Naive B cell (primary cell): ENCODE measurements around the gene BDNF. TPM values are rescaled to one million over a fixed set of nuclear protein-coding genes. Genes with fewer than 3 reads are reported as not detected.
A peak's percentile ranks its signal among the peaks of the same experiment; 100 is the strongest.
"Not testable (repeated sequence)": the region's sequence is repeated elsewhere in the genome, so short reads cannot be mapped to it uniquely, and the experiment has no call there.

ENCODE experiments used
- ATAC-seq, 2 donors: fragments of 150-1000 bp; cut with Tn5 transposase; 2 replicates each; pipeline ENCODE4 v1.10.0; 2021; ENCODE audit warnings: low read depth in 2 of 2, mild to moderate bottlenecking in 2 of 2, moderate library complexity in 2 of 2
- DNase-seq: peaks from one replicate; pipeline ENCODE4 v3.0.0; 2022
- H3K27ac Mint-ChIP-seq, 6 donors: one replicate each; pipeline ENCODE4 v1.8.0; 2020 to 2022; ENCODE audit warnings: mild to moderate bottlenecking in 6 of 6, mixed read lengths in 6 of 6, moderate library complexity in 5 of 6, inconsistent platforms in 2 of 6
- H3K27me3 Mint-ChIP-seq, 3 donors: one replicate each; pipeline ENCODE4 v1.8.0; 2021 to 2022; ENCODE audit warnings: mixed read lengths in 3 of 3, mild to moderate bottlenecking in 1 of 3
- H3K36me3 Mint-ChIP-seq, 2 donors: one replicate each; pipeline ENCODE4 v1.8.0; 2020 to 2022; ENCODE audit warnings: mixed read lengths in 2 of 2, inconsistent platforms in 1 of 2, mild to moderate bottlenecking in 1 of 2
- H3K4me1 Mint-ChIP-seq, 3 donors: one replicate each; pipeline ENCODE4 v1.8.0; 2020 to 2022; ENCODE audit warnings: mixed read lengths in 3 of 3, inconsistent platforms in 1 of 3, mild to moderate bottlenecking in 1 of 3, moderate library complexity in 1 of 3
- H3K4me3 Mint-ChIP-seq, 8 donors: one replicate each; pipeline ENCODE4 v1.8.0; 2020 to 2022; ENCODE audit warnings: mild to moderate bottlenecking in 8 of 8, mixed read lengths in 8 of 8, moderate library complexity in 8 of 8, inconsistent platforms in 2 of 8
- H3K9me3 Mint-ChIP-seq, 7 donors: one replicate each; pipeline ENCODE4 v1.8.0; 2020 to 2022; ENCODE audit warnings: mixed read lengths in 7 of 7, mild to moderate bottlenecking in 5 of 7, inconsistent platforms in 2 of 7, moderate library complexity in 1 of 7
- polyA plus RNA-seq, 6 donors: library from polyadenylated mRNA; unstranded; fragments of 300-500 nt; fragmentation: Illumina TruSeq; gene quantifications; one replicate each; pipeline ENCODE4 v1.2.3, GENCODE V29; 2021; ENCODE audit warnings: low read depth in 6 of 6

Gene BDNF
- polyA plus RNA-seq, 6 donors from 2014 or later: 0.06 TPM; not detected in 5

GRCh38 chr11:27651711-27652110 is 48.5 kb downstream of the BDNF start:
- DNase-seq (no peak), ATAC-seq (no peak)
- H3K4me3 Mint-ChIP-seq: no peak overlapping the region
- no peaks in the 10 kb centered on the region for H3K36me3 Mint-ChIP-seq
- H3K27ac Mint-ChIP-seq: no peak overlapping the region
- H3K9me3 Mint-ChIP-seq: no peaks in the 10 kb centered on the region
- no peaks in the 10 kb centered on the region for H3K4me1 Mint-ChIP-seq
- H3K27me3 Mint-ChIP-seq: no peaks in the 10 kb centered on the region

DNA sequence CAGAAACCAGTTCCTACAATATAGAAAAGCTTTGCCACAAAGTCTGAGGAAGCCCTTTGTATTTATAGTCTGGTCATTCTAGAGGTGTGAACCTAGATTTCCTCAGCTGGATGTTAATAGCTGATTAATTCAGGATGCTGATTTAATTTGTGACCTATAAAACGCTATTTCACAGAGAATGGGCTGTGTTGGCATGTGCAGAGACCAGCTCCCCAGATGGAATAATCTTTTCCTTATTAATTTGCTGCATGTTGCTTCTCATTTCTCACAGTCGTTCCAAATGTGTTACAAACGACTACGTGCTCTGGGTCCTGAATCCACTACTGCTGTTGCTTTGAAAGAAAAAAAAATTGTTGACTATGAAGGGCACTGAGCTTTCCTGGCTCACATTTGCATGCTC is 49.3 kb downstream of the BDNF start:
- H3K36me3 Mint-ChIP-seq: no peaks in the 10 kb centered on the region
- H3K9me3 Mint-ChIP-seq: no peaks in the 10 kb centered on the region
- no peak overlapping the region for H3K4me3 Mint-ChIP-seq
- no peak for DNase-seq
- no peak overlapping the region for H3K27ac Mint-ChIP-seq
- H3K4me1 Mint-ChIP-seq: no peaks in the 10 kb centered on the region
- ATAC-seq: no peak
- no peaks in the 10 kb centered on the region for H3K27me3 Mint-ChIP-seq

- Mint-ChIP-seq H3K4me3 (no peak overlapping the region), H3K27me3 (no peaks in the 10 kb centered on the region), H3K27ac (no peak overlapping the region), H3K9me3 (peaks cover 0 to 4% (median 0%) of the 10 kb centered on the region in 7 donors), H3K36me3 (no peaks in the 10 kb centered on the region), H3K4me1 (no peaks in the 10 kb centered on the region)
- DNase-seq: no peak
- no peak for ATAC-seq
These were observed 50.5 kb downstream of the BDNF start for GRCh38 chr11:27649800-27650199.

DNA sequence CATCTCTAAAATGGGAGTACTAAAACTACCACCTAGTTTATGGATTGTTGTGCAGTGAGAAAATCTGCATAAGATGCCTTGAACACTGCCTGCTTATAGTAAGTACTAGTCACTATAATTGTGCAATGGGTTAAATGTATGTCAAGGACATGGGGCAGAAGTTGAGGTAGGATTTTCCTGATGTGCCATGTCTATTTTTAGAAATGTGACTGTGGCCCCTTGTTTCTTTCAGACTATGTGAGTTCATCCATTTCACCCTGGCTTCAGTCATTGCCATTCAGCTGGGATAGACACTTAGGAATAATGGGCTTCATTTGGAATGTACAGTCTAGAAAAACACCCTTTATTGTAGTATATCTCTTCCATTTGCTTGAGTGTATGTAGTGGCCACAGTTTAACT is 51.4 kb downstream of the BDNF start:
- no peak overlapping the region for H3K4me3 Mint-ChIP-seq

DNA sequence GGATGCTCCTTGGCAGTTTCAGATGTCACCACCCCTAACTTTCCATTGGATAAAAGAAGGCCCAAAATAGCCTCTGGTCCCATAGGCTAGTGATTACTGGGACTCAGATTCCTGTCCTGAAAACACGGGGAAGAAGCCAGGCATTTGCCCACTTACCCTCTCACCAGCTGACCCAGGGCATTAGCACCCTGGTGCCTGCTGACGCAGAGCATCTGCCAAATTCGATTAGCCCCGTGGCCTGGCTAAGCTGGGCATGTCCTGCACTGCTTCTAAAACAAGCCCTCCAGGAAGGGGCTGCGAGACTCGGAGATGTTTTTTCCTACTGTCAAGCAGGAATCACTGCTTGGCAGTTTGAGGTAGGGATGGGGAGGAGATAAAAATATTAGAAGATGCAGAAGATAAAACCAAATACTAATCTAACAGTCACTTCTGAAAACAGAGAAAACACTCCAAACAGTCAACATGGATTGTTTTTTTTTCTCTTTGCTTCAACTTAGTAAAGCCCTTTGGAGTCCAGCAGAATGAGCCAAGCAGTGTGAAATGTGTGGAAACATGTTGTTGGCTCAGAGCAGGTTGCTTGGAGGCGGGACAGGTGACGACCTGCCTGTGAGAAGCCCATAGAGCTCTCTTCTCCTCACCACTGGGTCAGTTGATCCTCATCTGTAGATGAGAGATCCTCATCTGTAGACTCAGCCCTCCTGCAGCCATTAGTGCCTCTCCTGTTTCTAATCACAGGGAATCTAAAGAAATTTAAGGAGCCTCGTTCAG is 54.0 kb downstream of the BDNF start:
- no peaks in the 10 kb centered on the region for H3K27me3 Mint-ChIP-seq
- peaks cover 0 to 3% of the 10 kb centered on the region in 2 donors for H3K36me3 Mint-ChIP-seq
- H3K27ac Mint-ChIP-seq: no peak overlapping the region
- DNase-seq (no peak), ATAC-seq (no peak)
- peaks cover 0 to 4% (median 0%) of the 10 kb centered on the region in 7 donors for H3K9me3 Mint-ChIP-seq
- H3K4me1 Mint-ChIP-seq: no peaks in the 10 kb centered on the region
- H3K4me3 Mint-ChIP-seq: no peak overlapping the region

More for the DNA sequence above, 51.4 kb downstream of the BDNF start:
- no peaks in the 10 kb centered on the region for H3K27me3 Mint-ChIP-seq
- DNase-seq (no peak), ATAC-seq (no peak)
- H3K9me3 Mint-ChIP-seq: peaks cover 0 to 4% (median 0%) of the 10 kb centered on the region in 7 donors
- H3K27ac Mint-ChIP-seq: no peak overlapping the region
- no peaks in the 10 kb centered on the region for H3K36me3 Mint-ChIP-seq
- H3K4me1 Mint-ChIP-seq: no peaks in the 10 kb centered on the region

GRCh38 chr11:27642954-27643353 is 57.3 kb downstream of the BDNF start:
- no peaks in the 10 kb centered on the region for H3K4me1 Mint-ChIP-seq
- no peak overlapping the region for H3K27ac Mint-ChIP-seq
- ATAC-seq (no peak), DNase-seq (no peak)
- no peak overlapping the region for H3K4me3 Mint-ChIP-seq
- H3K36me3 Mint-ChIP-seq: peaks cover 0 to 3% of the 10 kb centered on the region in 2 donors
- peaks cover 0 to 4% (median 0%) of the 10 kb centered on the region in 7 donors for H3K9me3 Mint-ChIP-seq
- no peaks in the 10 kb centered on the region for H3K27me3 Mint-ChIP-seq

DNA sequence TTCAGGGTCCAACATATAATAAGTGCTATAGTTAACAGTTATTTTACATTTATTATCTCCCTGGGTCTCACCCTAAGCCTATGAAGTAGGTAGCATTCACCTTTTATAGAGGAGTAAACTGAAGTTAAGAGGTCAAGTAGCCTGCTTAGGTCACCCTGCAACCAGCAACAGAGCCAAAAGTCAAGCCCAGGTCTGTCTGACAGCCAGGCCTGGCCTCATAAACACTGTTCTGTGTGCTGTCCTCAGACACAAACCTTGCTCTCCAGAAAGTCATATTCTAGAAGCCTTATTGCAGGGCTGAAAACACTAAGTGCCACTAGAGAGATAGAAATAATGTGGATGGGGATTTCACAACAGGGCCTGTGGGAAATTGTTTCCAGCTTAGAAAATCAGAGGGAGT is 59.3 kb downstream of the BDNF start:
- no peaks in the 10 kb centered on the region for H3K27me3 Mint-ChIP-seq
- no peaks in the 10 kb centered on the region for H3K4me1 Mint-ChIP-seq
- H3K4me3 Mint-ChIP-seq: no peak overlapping the region
- no peak for DNase-seq
- peaks cover 0 to 3% of the 10 kb centered on the region in 2 donors for H3K36me3 Mint-ChIP-seq
- H3K9me3 Mint-ChIP-seq: peaks cover 0 to 4% (median 1%) of the 10 kb centered on the region in 7 donors
- peak overlapping the region in 1 of 6 donors; percentile 20 for H3K27ac Mint-ChIP-seq
- no peak for ATAC-seq

GRCh38 chr11:27635567-27636037 is 64.7 kb downstream of the BDNF start:
- H3K4me1 Mint-ChIP-seq: no peaks in the 10 kb centered on the region
- no peak overlapping the region for H3K4me3 Mint-ChIP-seq
- H3K27me3 Mint-ChIP-seq: no peaks in the 10 kb centered on the region
- no peak for ATAC-seq
- no peak for DNase-seq
- no peaks in the 10 kb centered on the region for H3K36me3 Mint-ChIP-seq
- H3K9me3 Mint-ChIP-seq: peaks cover 0 to 8% (median 4%) of the 10 kb centered on the region in 7 donors
- H3K27ac Mint-ChIP-seq: no peak overlapping the region

DNA sequence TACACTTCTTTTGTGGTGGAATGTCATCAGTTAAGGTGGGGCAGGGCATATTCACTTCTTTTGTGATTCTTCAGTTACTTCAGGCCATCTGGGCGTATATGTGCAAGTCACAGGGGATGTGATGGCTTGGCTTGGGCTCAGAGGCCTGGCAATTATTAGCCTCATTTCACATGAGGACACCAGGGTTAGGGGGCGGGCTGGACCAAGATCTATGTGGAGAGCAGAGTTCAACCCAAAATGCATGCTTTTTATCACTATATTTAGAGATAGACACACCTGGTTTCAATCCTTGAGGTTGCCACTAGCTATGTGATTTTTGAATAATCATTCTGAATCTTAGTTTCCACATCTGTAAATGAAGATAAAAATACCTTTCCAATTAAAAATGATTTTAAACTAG is 65.5 kb downstream of the BDNF start:
- DNase-seq, H3K9me3 Mint-ChIP-seq, ATAC-seq, H3K27me3 Mint-ChIP-seq, H3K4me1 Mint-ChIP-seq, H3K27ac Mint-ChIP-seq, H3K4me3 Mint-ChIP-seq, H3K36me3 Mint-ChIP-seq: not testable (repeated sequence)

DNA sequence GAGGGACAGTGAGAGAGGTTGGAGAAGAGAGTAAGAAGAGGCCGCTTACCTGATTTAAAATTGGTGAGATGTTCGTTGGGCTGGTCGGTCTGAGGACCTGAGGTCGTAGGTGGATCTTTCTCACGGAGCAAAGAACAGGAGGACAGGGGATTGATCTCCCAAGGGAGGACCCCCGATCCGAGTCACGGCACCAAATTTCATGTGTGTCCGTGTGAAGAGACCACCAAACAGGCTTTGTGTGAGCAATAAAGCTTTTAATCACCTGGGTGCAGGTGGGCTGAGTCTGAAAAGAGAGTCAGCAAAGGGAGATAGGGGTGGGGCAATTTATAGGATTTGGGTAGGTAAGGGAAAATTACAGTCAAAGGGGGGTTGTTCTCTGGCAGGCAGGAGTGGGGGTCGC is 66.0 kb downstream of the BDNF start:
- not testable (repeated sequence) for H3K9me3 Mint-ChIP-seq, H3K4me3 Mint-ChIP-seq, H3K27ac Mint-ChIP-seq, H3K27me3 Mint-ChIP-seq, H3K4me1 Mint-ChIP-seq, DNase-seq, ATAC-seq, H3K36me3 Mint-ChIP-seq

GRCh38 chr11:27629023-27629422 is 71.2 kb downstream of the BDNF start:
- not testable (repeated sequence) for H3K27me3 Mint-ChIP-seq, H3K9me3 Mint-ChIP-seq, H3K27ac Mint-ChIP-seq, H3K4me1 Mint-ChIP-seq, H3K4me3 Mint-ChIP-seq, DNase-seq, H3K36me3 Mint-ChIP-seq, ATAC-seq

GRCh38 chr11:27627979-27628378 is 72.3 kb downstream of the BDNF start:
- DNase-seq: no peak
- H3K27me3 Mint-ChIP-seq: no peaks in the 10 kb centered on the region
- no peaks in the 10 kb centered on the region for H3K36me3 Mint-ChIP-seq
- H3K4me1 Mint-ChIP-seq: peaks cover 3 to 5% (median 4%) of the 10 kb centered on the region in 3 donors
- no peak overlapping the region for H3K4me3 Mint-ChIP-seq
- no peak for ATAC-seq
- no peak overlapping the region for H3K27ac Mint-ChIP-seq
- peaks cover 0 to 2% (median 0%) of the 10 kb centered on the region in 7 donors for H3K9me3 Mint-ChIP-seq

GRCh38 chr11:27626938-27627586 is 73.2 kb downstream of the BDNF start:
- no peak for DNase-seq
- Mint-ChIP-seq H3K4me3 (no peak overlapping the region), H3K27ac (no peak overlapping the region), H3K9me3 (peaks cover 0 to 2% (median 0%) of the 10 kb centered on the region in 7 donors), H3K27me3 (no peaks in the 10 kb centered on the region), H3K36me3 (no peaks in the 10 kb centered on the region), H3K4me1 (peaks cover 3 to 5% (median 4%) of the 10 kb centered on the region in 3 donors)
- no peak for ATAC-seq

GRCh38 chr11:27626269-27626937 is 73.9 kb downstream of the BDNF start:
- ATAC-seq (no peak), DNase-seq (no peak)
- Mint-ChIP-seq H3K36me3 (no peaks in the 10 kb centered on the region), H3K27me3 (no peaks in the 10 kb centered on the region), H3K27ac (no peak overlapping the region), H3K4me1 (peaks cover 3 to 5% (median 4%) of the 10 kb centered on the region in 3 donors), H3K9me3 (peaks cover 0 to 2% (median 0%) of the 10 kb centered on the region in 7 donors), H3K4me3 (no peak overlapping the region)
